ENCODE results near the gene RNF213.

RNF213 gene

GRCh38 chr17:80428363-80428762 is 167.7 kb downstream of the RNF213 start:
- H3K4me2 ChIP-seq (ENCODE audit: low read depth, low read length, poor library complexity, severe bottlenecking), result no peak overlapping the region
- no peak overlapping the region for H3K27ac ChIP-seq (ENCODE audit: low read depth, low read length)
- no peak overlapping the region for H2AFZ ChIP-seq (ENCODE audit: low read depth, low read length, severe bottlenecking)
- H3K9ac ChIP-seq (ENCODE audit: low read length), result no peak overlapping the region
- no peaks in the 10 kb centered on the region for H3K79me2 ChIP-seq (ENCODE audit: insufficient read depth, low read length)
- H3K27me3 ChIP-seq (ENCODE audit: low read length), result no peaks in the 10 kb centered on the region
- no peaks in the 10 kb centered on the region for H3K36me3 ChIP-seq (ENCODE audit: low read length)
- H3K9me3 ChIP-seq (ENCODE audit: insufficient read depth, low read length), result no peaks in the 10 kb centered on the region
- no peak overlapping the region for H3K4me3 ChIP-seq (ENCODE audit: insufficient read depth, low read length, poor library complexity, severe bottlenecking)
- no peaks in the 10 kb centered on the region for H3F3A ChIP-seq (ENCODE audit: insufficient read depth)
- no peaks in the 10 kb centered on the region for H4K20me1 ChIP-seq (ENCODE audit: low read depth, low read length)
- TF ChIP-seq CTCF (IDR thresholded peaks at IDR 0.05; ENCODE audit: insufficient read depth, low read length, poor library complexity, severe bottlenecking), result no peak
- no peak for TF ChIP-seq EZH2phosphoT487 (conservative IDR thresholded peaks at IDR 0.05; ENCODE audit: low read length)
- H3K9me2 ChIP-seq (replicated peaks; ENCODE audit: insufficient read depth, low read length), result no peaks in the 10 kb centered on the region

GRCh38 chr17:80428796-80429195 is 168.1 kb downstream of the RNF213 start:
- Histone ChIP-seq H3F3A (ENCODE audit: insufficient read depth) (no peaks in the 10 kb centered on the region), H3K4me3 (ENCODE audit: insufficient read depth, low read length, poor library complexity, severe bottlenecking) (no peak overlapping the region), H3K4me2 (ENCODE audit: low read depth, low read length, poor library complexity, severe bottlenecking) (no peak overlapping the region), H3K27me3 (ENCODE audit: low read length) (no peaks in the 10 kb centered on the region), H3K9me3 (ENCODE audit: insufficient read depth, low read length) (no peaks in the 10 kb centered on the region), H2AFZ (ENCODE audit: low read depth, low read length, severe bottlenecking) (no peak overlapping the region), H3K36me3 (ENCODE audit: low read length) (no peaks in the 10 kb centered on the region), H3K27ac (ENCODE audit: low read depth, low read length) (no peak overlapping the region), H3K9ac (ENCODE audit: low read length) (no peak overlapping the region), H3K79me2 (ENCODE audit: insufficient read depth, low read length) (no peaks in the 10 kb centered on the region), H4K20me1 (ENCODE audit: low read depth, low read length) (no peaks in the 10 kb centered on the region), H3K9me2 (replicated peaks; ENCODE audit: insufficient read depth, low read length) (no peaks in the 10 kb centered on the region)
- TF ChIP-seq CTCF (IDR thresholded peaks at IDR 0.05; ENCODE audit: insufficient read depth, low read length, poor library complexity, severe bottlenecking) (no peak), EZH2phosphoT487 (conservative IDR thresholded peaks at IDR 0.05; ENCODE audit: low read length) (no peak)

GRCh38 chr17:80429356-80430275 is 169.0 kb downstream of the RNF213 start:
- Histone ChIP-seq H3K9me2 (replicated peaks; ENCODE audit: insufficient read depth, low read length) (no peaks in the 10 kb centered on the region), H4K20me1 (ENCODE audit: low read depth, low read length) (no peaks in the 10 kb centered on the region), H3K9me3 (ENCODE audit: insufficient read depth, low read length) (no peaks in the 10 kb centered on the region), H3K4me2 (ENCODE audit: low read depth, low read length, poor library complexity, severe bottlenecking) (no peak overlapping the region), H3K36me3 (ENCODE audit: low read length) (no peaks in the 10 kb centered on the region), H3K79me2 (ENCODE audit: insufficient read depth, low read length) (no peaks in the 10 kb centered on the region), H3K27ac (ENCODE audit: low read depth, low read length) (no peak overlapping the region), H3F3A (ENCODE audit: insufficient read depth) (no peaks in the 10 kb centered on the region), H3K9ac (ENCODE audit: low read length) (no peak overlapping the region), H2AFZ (ENCODE audit: low read depth, low read length, severe bottlenecking) (no peak overlapping the region), H3K27me3 (ENCODE audit: low read length) (no peaks in the 10 kb centered on the region), H3K4me3 (ENCODE audit: insufficient read depth, low read length, poor library complexity, severe bottlenecking) (no peak overlapping the region)
- TF ChIP-seq CTCF (IDR thresholded peaks at IDR 0.05; ENCODE audit: insufficient read depth, low read length, poor library complexity, severe bottlenecking) (no peak), EZH2phosphoT487 (conservative IDR thresholded peaks at IDR 0.05; ENCODE audit: low read length) (no peak)

Measured in SU-DHL-6 (cell line).